SK-N-SH treated with all-trans-retinoic acid at 6 μM for 48 hours (cell line): ENCODE results near the gene HIF1A.

Source experiments
- BACH2 ChIP-seq: fragments of 250-450 bp; sonication (Bioruptor Pico); IDR thresholded peaks from 2 replicates; pipeline ENCODE4 v1.9.0; 2021; ENCODE audit warnings: mild to moderate bottlenecking, borderline replicate concordance
- CREB5 ChIP-seq: fragments of 250-450 bp; sonication (Bioruptor Pico); IDR thresholded peaks from 2 replicates; pipeline ENCODE4 v1.5.1; 2020; ENCODE audit warnings: low read depth, mild to moderate bottlenecking, moderate library complexity
- CSDC2 ChIP-seq: fragments of 250-450 bp; sonication (Bioruptor Pico); IDR thresholded peaks from 2 replicates; pipeline ENCODE4 v1.5.0; 2020; ENCODE audit warnings: mild to moderate bottlenecking, moderate library complexity
- CSRNP3 ChIP-seq: fragments of 250-450 bp; sonication (Bioruptor Pico); IDR thresholded peaks from 2 replicates; pipeline ENCODE4 v1.5.1; 2021; ENCODE audit warnings: mild to moderate bottlenecking, moderate library complexity
- ESRRG ChIP-seq: fragments of 250-450 bp; sonication (Bioruptor Pico); IDR thresholded peaks from 2 replicates; pipeline ENCODE4 v1.6.1; 2021; ENCODE audit warnings: mild to moderate bottlenecking
- ISL1 ChIP-seq: fragments of 250-450 bp; sonication (Bioruptor Pico); IDR thresholded peaks from 2 replicates; pipeline ENCODE4 v2.1.2; 2022; ENCODE audit warnings: mild to moderate bottlenecking, moderate library complexity
- OSR1 ChIP-seq: fragments of 250-450 bp; sonication (Bioruptor Pico); IDR thresholded peaks from 2 replicates; pipeline ENCODE4 v1.8.0; 2022; ENCODE audit warnings: moderate library complexity, mild to moderate bottlenecking, inconsistent platforms
- PATZ1 ChIP-seq: fragments of 250-450 bp; sonication (Bioruptor Pico); IDR thresholded peaks from 2 replicates; pipeline ENCODE4 v1.8.0; 2020; ENCODE audit warnings: mild to moderate bottlenecking, moderate library complexity, borderline replicate concordance
- RARB ChIP-seq: fragments of 250-450 bp; sonication (Bioruptor Pico); IDR thresholded peaks from 2 replicates; pipeline ENCODE4 v1.8.0; 2021; ENCODE audit warnings: mild to moderate bottlenecking, moderate library complexity
- ZNF8 ChIP-seq: fragments of 450-650 bp; formaldehyde crosslinking; IDR thresholded peaks from 2 replicates; pipeline ENCODE4 v1.5.0; 2020; ENCODE audit warnings: mild to moderate bottlenecking, moderate library complexity

GRCh38 chr14:61651355-61651754, 44.0 kb upstream of the HIF1A start:
- TF ChIP-seq CSDC2 (CRISPR knock-in tag) (no peak), PATZ1 (no peak), BACH2 (CRISPR knock-in tag) (no peak), CSRNP3 (no peak), ISL1 (CRISPR knock-in tag) (no peak), RARB (CRISPR knock-in tag) (no peak), OSR1 (CRISPR knock-in tag) (no peak), ZNF8 (CRISPR knock-in tag) (no peak), CREB5 (CRISPR knock-in tag) (no peak), ESRRG (CRISPR knock-in tag) (no peak)
